Rectal smooth muscle tissue (tissue), 1 donor: ENCODE measurements around the gene GPSM1.
A peak's percentile ranks its signal among the peaks of the same experiment; 100 is the strongest.

ENCODE experiments used
- H3K27ac ChIP-seq: one replicate; pipeline ENCODE4 v1.7.0; 2013; ENCODE audit warnings: low read depth, low read length, inconsistent platforms
- H3K27me3 ChIP-seq: one replicate; pipeline ENCODE4 v1.7.0; 2013; ENCODE audit warnings: low read length; ENCODE audit not compliant: control insufficient read depth, insufficient read depth
- H3K36me3 ChIP-seq: one replicate; pipeline ENCODE4 v1.7.0; 2013; ENCODE audit warnings: low read length; ENCODE audit not compliant: control insufficient read depth, insufficient read depth
- H3K4me1 ChIP-seq: one replicate; pipeline ENCODE4 v1.7.0; 2013; ENCODE audit warnings: low read length; ENCODE audit not compliant: control insufficient read depth, insufficient read depth
- H3K4me3 ChIP-seq: one replicate; pipeline ENCODE4 v1.7.0; 2013; ENCODE audit warnings: low read length
- H3K9ac ChIP-seq: one replicate; pipeline ENCODE4 v1.7.0; 2013; ENCODE audit warnings: low read length

The GPSM1 gene, protein sequence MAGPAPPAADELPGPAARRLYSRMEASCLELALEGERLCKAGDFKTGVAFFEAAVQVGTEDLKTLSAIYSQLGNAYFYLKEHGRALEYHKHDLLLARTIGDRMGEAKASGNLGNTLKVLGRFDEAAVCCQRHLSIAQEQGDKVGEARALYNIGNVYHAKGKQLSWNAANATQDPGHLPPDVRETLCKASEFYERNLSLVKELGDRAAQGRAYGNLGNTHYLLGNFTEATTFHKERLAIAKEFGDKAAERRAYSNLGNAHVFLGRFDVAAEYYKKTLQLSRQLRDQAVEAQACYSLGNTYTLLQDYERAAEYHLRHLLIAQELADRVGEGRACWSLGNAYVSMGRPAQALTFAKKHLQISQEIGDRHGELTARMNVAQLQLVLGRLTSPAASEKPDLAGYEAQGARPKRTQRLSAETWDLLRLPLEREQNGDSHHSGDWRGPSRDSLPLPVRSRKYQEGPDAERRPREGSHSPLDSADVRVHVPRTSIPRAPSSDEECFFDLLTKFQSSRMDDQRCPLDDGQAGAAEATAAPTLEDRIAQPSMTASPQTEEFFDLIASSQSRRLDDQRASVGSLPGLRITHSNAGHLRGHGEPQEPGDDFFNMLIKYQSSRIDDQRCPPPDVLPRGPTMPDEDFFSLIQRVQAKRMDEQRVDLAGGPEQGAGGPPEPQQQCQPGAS

GRCh38 chr9:136327304-136327974 is at the start of gene GPSM1:
Gene GPSM1, plus strand, starts transcription at chr9:136327539. Its CDS starts 157 bp downstream, at chr9:136327696.
- H3K36me3 ChIP-seq = no peaks in the 10 kb centered on the region
- peaks cover 2% of the 10 kb centered on the region for H3K27me3 ChIP-seq
- peaks cover 14% of the 10 kb centered on the region for H3K4me1 ChIP-seq
- H3K4me3 ChIP-seq = peak within 1 kb of the TSS; percentile 71
- H3K9ac ChIP-seq = no peak within 1 kb of the TSS
- H3K27ac ChIP-seq = peak within 1 kb of the TSS; percentile 48

- no peaks in the 10 kb centered on the region for H3K27me3 ChIP-seq
- no peaks in the 10 kb centered on the region for H3K4me1 ChIP-seq
- H3K4me3 ChIP-seq = no peak overlapping the region
- H3K9ac ChIP-seq = no peak overlapping the region
- no peaks in the 10 kb centered on the region for H3K36me3 ChIP-seq
- H3K27ac ChIP-seq = no peak overlapping the region
Measured at GRCh38 chr9:136277746-136278145, 49.6 kb upstream of the GPSM1 start.

DNA sequence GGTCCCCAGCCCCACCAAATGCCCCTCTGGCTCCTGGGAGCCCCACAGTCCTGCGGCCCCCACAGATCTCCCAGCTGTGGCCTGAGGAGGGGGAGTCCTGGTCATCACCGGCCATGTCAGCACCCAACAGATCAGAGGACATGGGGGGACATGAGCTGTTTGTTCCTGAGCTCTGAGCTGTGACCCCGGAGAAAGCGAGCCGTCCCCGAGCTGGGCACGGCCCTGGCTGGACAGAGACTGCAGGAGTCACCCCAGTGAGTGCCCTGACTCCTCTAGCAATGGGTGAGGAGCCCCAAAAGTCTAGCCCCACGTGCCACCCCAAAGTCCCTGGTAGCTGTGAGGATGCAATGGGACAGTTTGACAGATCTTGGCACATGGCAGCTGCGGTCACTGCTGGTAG is 49.1 kb upstream of the GPSM1 start:
- no peaks in the 10 kb centered on the region for H3K36me3 ChIP-seq
- H3K27ac ChIP-seq = no peak overlapping the region
- no peaks in the 10 kb centered on the region for H3K27me3 ChIP-seq
- no peak overlapping the region for H3K4me3 ChIP-seq
- no peak overlapping the region for H3K9ac ChIP-seq
- H3K4me1 ChIP-seq = no peaks in the 10 kb centered on the region

- Histone ChIP-seq H3K27me3 (no peaks in the 10 kb centered on the region), H3K4me1 (no peaks in the 10 kb centered on the region), H3K27ac (no peak overlapping the region), H3K9ac (no peak overlapping the region), H3K36me3 (no peaks in the 10 kb centered on the region), H3K4me3 (no peak overlapping the region)
Measured at GRCh38 chr9:136278894-136279293, 48.4 kb upstream of the GPSM1 start.

GRCh38 chr9:136279471-136279870 is 47.9 kb upstream of the GPSM1 start:
- H3K27me3 ChIP-seq = no peaks in the 10 kb centered on the region
- no peak overlapping the region for H3K4me3 ChIP-seq
- H3K27ac ChIP-seq = no peak overlapping the region
- H3K36me3 ChIP-seq = no peaks in the 10 kb centered on the region
- H3K4me1 ChIP-seq = no peaks in the 10 kb centered on the region
- no peak overlapping the region for H3K9ac ChIP-seq

DNA sequence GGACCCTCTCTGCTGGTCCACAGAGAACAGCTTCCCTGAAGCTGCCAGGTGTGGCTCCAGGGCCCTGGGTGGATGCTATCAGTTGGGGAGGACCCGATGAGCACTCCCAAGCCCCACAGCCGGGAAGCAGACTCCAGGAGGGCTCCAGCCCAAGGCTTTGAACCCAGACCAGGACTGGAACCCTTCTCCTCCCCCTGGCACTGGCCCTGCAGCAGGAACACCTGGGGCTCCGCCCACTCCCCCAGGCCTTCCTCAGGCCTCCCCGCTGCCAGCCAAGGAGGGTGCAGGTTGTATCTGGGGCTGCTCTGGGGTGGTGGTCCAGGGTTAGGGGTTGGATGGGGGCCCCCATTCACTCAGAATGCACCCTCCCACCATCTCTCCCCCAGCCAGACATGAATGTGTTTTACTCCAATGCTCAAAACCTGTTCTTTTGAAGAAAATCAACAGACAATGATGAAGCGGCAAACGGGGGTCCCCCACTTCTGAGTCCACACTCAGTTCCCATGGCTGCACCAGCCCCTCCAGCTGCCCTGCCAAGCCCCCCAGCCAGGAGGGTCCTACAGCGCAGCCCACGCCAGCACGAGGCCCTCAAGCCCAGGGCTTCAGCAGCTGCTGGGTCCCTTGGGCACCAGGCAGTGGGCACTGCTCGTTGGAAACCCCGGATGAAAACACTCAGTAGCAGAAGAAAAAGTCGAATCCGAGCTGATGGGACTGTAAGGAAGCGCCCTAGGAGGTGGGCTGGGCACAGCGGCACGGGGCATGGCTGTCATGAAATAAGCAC is 46.6 kb upstream of the GPSM1 start:
- no peaks in the 10 kb centered on the region for H3K36me3 ChIP-seq
- H3K27ac ChIP-seq = no peak overlapping the region
- H3K4me1 ChIP-seq = no peaks in the 10 kb centered on the region
- H3K9ac ChIP-seq = no peak overlapping the region
- no peaks in the 10 kb centered on the region for H3K27me3 ChIP-seq
- H3K4me3 ChIP-seq = no peak overlapping the region

DNA sequence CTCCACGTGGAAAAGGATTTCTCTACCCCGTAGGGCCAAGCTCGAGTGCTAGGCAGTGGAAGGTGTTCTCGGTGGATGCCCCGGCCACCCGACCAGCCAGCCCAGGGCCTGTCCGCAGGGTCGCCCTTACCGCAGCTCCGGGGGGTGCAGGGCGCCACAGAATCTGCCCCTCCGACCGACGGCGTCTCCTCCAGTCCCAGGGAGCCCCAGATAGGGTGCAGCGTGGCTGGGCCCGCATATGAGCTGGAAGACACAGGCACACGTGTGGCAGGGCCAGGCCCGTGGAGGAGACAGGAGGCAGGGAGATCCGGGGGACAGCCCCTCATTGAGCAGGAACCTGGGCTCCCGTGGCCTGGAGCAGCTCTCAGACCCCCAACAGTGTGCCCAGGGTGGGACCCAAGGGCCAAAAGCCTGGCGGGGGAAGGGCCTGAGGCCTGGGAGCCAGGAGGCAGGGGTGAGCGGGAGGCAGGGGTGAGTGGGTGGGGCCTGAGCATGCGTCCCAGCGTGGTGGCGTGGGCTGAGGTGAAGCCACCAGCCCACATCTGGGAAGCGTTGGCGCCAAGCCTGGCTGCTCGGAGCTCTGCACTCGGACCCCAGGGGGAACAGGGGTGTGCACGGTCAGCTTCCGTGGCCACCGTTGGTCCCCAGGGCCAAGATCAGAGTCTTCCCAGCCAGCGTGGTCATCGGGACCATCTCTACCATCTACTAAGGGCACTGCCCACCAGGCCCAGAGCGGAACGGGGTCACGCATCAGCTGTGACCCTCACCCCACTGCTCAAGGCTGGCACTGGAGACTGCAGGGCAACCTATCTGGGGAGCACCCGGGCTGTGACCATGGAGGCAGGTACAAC is 45.7 kb upstream of the GPSM1 start:
- Histone ChIP-seq H3K9ac (no peak overlapping the region), H3K4me3 (no peak overlapping the region), H3K4me1 (no peaks in the 10 kb centered on the region), H3K27ac (no peak overlapping the region), H3K36me3 (no peaks in the 10 kb centered on the region), H3K27me3 (peaks cover 4% of the 10 kb centered on the region)

- H3K27me3 ChIP-seq = peaks cover 4% of the 10 kb centered on the region
Measured at GRCh38 chr9:136282272-136282861, 45.0 kb upstream of the GPSM1 start.

GRCh38 chr9:136283291-136284235 is 43.8 kb upstream of the GPSM1 start:
- Histone ChIP-seq H3K27me3 (peaks cover 4% of the 10 kb centered on the region), H3K9ac (no peak overlapping the region), H3K36me3 (no peaks in the 10 kb centered on the region), H3K27ac (no peak overlapping the region), H3K4me1 (no peaks in the 10 kb centered on the region), H3K4me3 (peak overlapping the region; percentile 33)

More at GRCh38 chr9:136282272-136282861, 45.0 kb upstream of the GPSM1 start:
- Histone ChIP-seq H3K4me3 (no peak overlapping the region), H3K27ac (no peak overlapping the region), H3K36me3 (no peaks in the 10 kb centered on the region), H3K4me1 (no peaks in the 10 kb centered on the region), H3K9ac (no peak overlapping the region)

DNA sequence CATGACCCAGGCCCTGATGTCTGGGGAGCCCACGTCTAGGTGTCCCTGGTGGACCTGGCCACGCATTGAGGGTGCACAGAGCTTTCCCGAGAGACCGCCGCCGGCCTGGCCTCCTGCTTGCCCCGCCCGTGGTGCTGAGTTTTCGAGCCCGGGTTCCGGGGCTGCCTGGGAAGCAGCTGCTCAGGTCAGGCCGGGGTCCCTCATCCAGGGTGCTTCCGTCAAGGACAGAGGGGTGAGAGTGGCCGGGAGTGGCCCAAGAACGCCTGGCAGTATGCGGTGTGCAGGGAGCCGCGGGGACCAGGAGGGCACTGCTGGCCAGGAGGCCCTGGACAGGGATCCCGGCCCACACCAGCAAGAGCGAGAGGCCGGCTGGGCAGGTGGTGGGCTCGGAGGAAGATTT is 43.0 kb upstream of the GPSM1 start:
- Histone ChIP-seq H3K27ac (no peak overlapping the region), H3K4me1 (no peaks in the 10 kb centered on the region), H3K36me3 (no peaks in the 10 kb centered on the region), H3K9ac (no peak overlapping the region), H3K4me3 (no peak overlapping the region), H3K27me3 (peaks cover 4% of the 10 kb centered on the region)
